Pancreas (tissue), 10 donors: Measurements from ENCODE around the gene BCL2. TPM values are rescaled to one million over a fixed set of nuclear protein-coding genes. Genes with fewer than 3 reads are reported as not detected.

ENCODE experiments used
- ATAC-seq, 4 donors: fragments of 200-7000 bp; cut with Tn5 transposase; one replicate each; pipeline versions ENCODE4 v1.8.0 to v1.9.1; 2020; ENCODE audit warnings: mild to moderate bottlenecking in 4 of 4, moderate library complexity in 4 of 4
- DNase-seq, 6 donors: peaks; one replicate each; pipeline ENCODE4 v3.0.0-alpha.2; 2020
- FAIRE-seq: peaks from 2 replicates; lab custom pipeline; 2012; peaks lifted over from hg19 to GRCh38; lab: Jason Lieb, UNC
- H3K27ac ChIP-seq, 4 donors: fragments of 200-600 bp; sonication (generic); 1 replicate in 3 of 4; 2 replicates in 1 of 4; pipeline versions ENCODE4 v1.5.0 to v1.8.0; 2020
- H3K27me3 ChIP-seq, 4 donors: fragments of 200-600 bp; one replicate each; pipeline ENCODE4 v1.8.0; 2021
- H3K36me3 ChIP-seq, 3 donors: fragments of 200-600 bp; sonication (generic) in 1 of 3; one replicate each; pipeline versions ENCODE4 v1.5.0 to v1.8.0; 2020 to 2021
- H3K4me1 ChIP-seq, 3 donors: fragments of 200-600 bp; one replicate each; pipeline ENCODE4 v1.8.0; 2021
- H3K4me3 ChIP-seq, 4 donors: fragments of 200-600 bp; sonication (generic) in 2 of 4; one replicate each; pipeline versions ENCODE4 v1.5.0 to v1.8.0; 2020 to 2021
- H3K9me3 ChIP-seq, 4 donors: fragments of 200-600 bp; one replicate each; pipeline ENCODE4 v1.8.0; 2021
- CTCF ChIP-seq, 4 donors: fragments of 200-600 bp; sonication (generic) in 3 of 4; IDR thresholded peaks; one replicate each; pipeline versions ENCODE4 v1.5.0 to v1.8.0; 2021; ENCODE audit warnings: antibody characterized with exemption in 4 of 4
- WGBS, 2 donors: extraction: QIAGEN DNeasy Blood & Tissue Kit; methylation state at CpG; one replicate each; pipeline ENCODE4 v1.1.7; 2013; 5-methylcytosine and 5-hydroxymethylcytosine counted together
- intact Hi-C, 3 donors: fragments of 100-400 bp; cut with DNase I; formaldehyde crosslinking; loops; one replicate each; pipeline versions ENCODE4 v1.11.1 to v1.14.2; 2022
- polyA plus RNA-seq, 2 donors: library from polyadenylated mRNA; stranded (reverse); fragments of 200-250 nt; gene quantifications; one replicate each; pipeline ENCODE4 v1.2.3, GENCODE V29; 2013
- total RNA-seq, 6 donors: library from RNA; stranded (reverse); fragmentation: NEBNext Ultra II Directional in 4 of 6; extraction: Animal tissue kit (Norgen Biotek cat#: 25700) in 4 of 6; gene quantifications; one replicate each; pipeline versions ENCODE4 v1.2.1 to v1.2.4, GENCODE V29; 2021 to 2023
- donor health status: healthy with polysubstance abuse.
- donor health status: DM: no; HTN: no; CAD: no; lungs with moderate emphysema.
- donor health status: DM: no; HTN: no; CAD: no.
- donor health status: control.
- donor health status: control.
- donor health status: Bipolar disorder and iron deficiency.
- donor health status: DM: yes; HTN: yes; CAD: no.
- donor health status: DM: no; HTN: no; CAD: no.
- donor health status: DM: no; HTN: no; CAD: no.
- donor health status: DM: yes; HTN: yes; CAD: no.

The BCL2 gene
- total and polyA plus RNA-seq, 8 donors: 1.9 to 9.0 (median 4.2) TPM

GRCh38 chr18:63161032-63161760 is 158.4 kb downstream of the BCL2 start:
- H3K4me3 ChIP-seq: no peak overlapping the region
- ATAC-seq: no peak
- intact Hi-C loops: no loop called here
- 76 to 85% methylated on average over 7 of the region's 7 CpGs for WGBS, 2 donors
- H3K27me3 ChIP-seq: no peaks in the 10 kb centered on the region
- no peak for TF ChIP-seq CTCF (IDR thresholded peaks at IDR 0.05)
- peaks cover 8 to 13% (median 11%) of the 10 kb centered on the region in 3 donors for H3K4me1 ChIP-seq
- FAIRE-seq: no peak
- no peak for DNase-seq
- H3K27ac ChIP-seq: peak overlapping the region in 2 of 4 donors; percentile 71 to 72
- no peaks in the 10 kb centered on the region for H3K9me3 ChIP-seq
- H3K36me3 ChIP-seq: no peaks in the 10 kb centered on the region

- peaks cover 8 to 13% (median 11%) of the 10 kb centered on the region in 3 donors for H3K4me1 ChIP-seq
- H3K27ac ChIP-seq: peak overlapping the region in 1 of 4 donors; percentile 22
- no peaks in the 10 kb centered on the region for H3K9me3 ChIP-seq
- no peaks in the 10 kb centered on the region for H3K27me3 ChIP-seq
- DNase-seq (no peak), FAIRE-seq (no peak), ATAC-seq (no peak)
- TF ChIP-seq CTCF (IDR thresholded peaks at IDR 0.05): no peak
- H3K36me3 ChIP-seq: no peaks in the 10 kb centered on the region
- intact Hi-C loops: no loop called here
- no peak overlapping the region for H3K4me3 ChIP-seq
- 83 to 84% methylated on average over 13 of the region's 13 CpGs for WGBS, 2 donors
These were observed 159.2 kb downstream of the BCL2 start for GRCh38 chr18:63160172-63160995.

GRCh38 chr18:63159590-63159989 is 160.0 kb downstream of the BCL2 start:
- H3K9me3 ChIP-seq: no peaks in the 10 kb centered on the region
- no peaks in the 10 kb centered on the region for H3K36me3 ChIP-seq
- H3K27me3 ChIP-seq: no peaks in the 10 kb centered on the region
- H3K27ac ChIP-seq: peak overlapping the region in 1 of 4 donors; percentile 40
- no peak for FAIRE-seq
- TF ChIP-seq CTCF (IDR thresholded peaks at IDR 0.05): no peak
- peaks cover 8 to 13% (median 11%) of the 10 kb centered on the region in 3 donors for H3K4me1 ChIP-seq
- no peak for ATAC-seq
- DNase-seq: no peak
- intact Hi-C loops: no loop called here
- H3K4me3 ChIP-seq: no peak overlapping the region
- WGBS, 2 donors: 88 to 94% methylated on average over 9 of the region's 9 CpGs

- H3K4me3 ChIP-seq: no peak overlapping the region
- WGBS, 2 donors: 85 to 91% methylated on average over 6 of the region's 6 CpGs
- DNase-seq (no peak), ATAC-seq (no peak), FAIRE-seq (no peak)
- no peaks in the 10 kb centered on the region for H3K27me3 ChIP-seq
- intact Hi-C loops: no loop called here
- no peaks in the 10 kb centered on the region for H3K9me3 ChIP-seq
- TF ChIP-seq CTCF (IDR thresholded peaks at IDR 0.05): no peak
- peak overlapping the region in 1 of 4 donors; percentile 40 for H3K27ac ChIP-seq
- H3K4me1 ChIP-seq: peaks cover 8 to 13% (median 11%) of the 10 kb centered on the region in 3 donors
- no peaks in the 10 kb centered on the region for H3K36me3 ChIP-seq
These were observed 160.8 kb downstream of the BCL2 start for GRCh38 chr18:63158676-63159291.
